Ishikawa (cell line): Measurements from ENCODE around the gene PLA2G4D.

ENCODE experiments used
- CEBPB ChIP-seq: IDR thresholded peaks from 2 replicates; pipeline ENCODE4 v1.6.1; 2012
- CREB1 ChIP-seq: IDR thresholded peaks from 2 replicates; pipeline ENCODE4 v1.6.1; 2012; ENCODE audit warnings: low read depth
- EGR1 ChIP-seq: IDR thresholded peaks from 2 replicates; pipeline ENCODE4 v1.6.1; 2012
- EP300 ChIP-seq: IDR thresholded peaks from 2 replicates; pipeline ENCODE4 v1.6.1; 2012; ENCODE audit warnings: borderline replicate concordance
- FOXM1 ChIP-seq: IDR thresholded peaks from 2 replicates; pipeline ENCODE4 v1.6.1; 2012; ENCODE audit warnings: low read depth, borderline replicate concordance
- NFIC ChIP-seq: IDR thresholded peaks from 2 replicates; pipeline ENCODE4 v1.6.1; 2012
- RAD21 ChIP-seq: IDR thresholded peaks from 2 replicates; pipeline ENCODE4 v1.6.1; 2012; ENCODE audit warnings: low read depth
- TAF1 ChIP-seq: IDR thresholded peaks from 2 replicates; pipeline ENCODE4 v1.6.1; 2012; ENCODE audit warnings: low read depth, mild to moderate bottlenecking
- TCF12 ChIP-seq: IDR thresholded peaks from 2 replicates; pipeline ENCODE4 v1.6.1; 2012; ENCODE audit warnings: low read depth
- TEAD4 ChIP-seq: IDR thresholded peaks from 2 replicates; pipeline ENCODE4 v1.6.1; 2012
- YY1 ChIP-seq: IDR thresholded peaks from 2 replicates; pipeline ENCODE4 v1.6.1; 2012; ENCODE audit warnings: low read depth
- ZBTB7A ChIP-seq: IDR thresholded peaks from 2 replicates; pipeline ENCODE4 v1.6.1; 2012; ENCODE audit warnings: low read depth
- TF ChIP-seq, protein P1 (sequence below): IDR thresholded peaks from 2 replicates; pipeline ENCODE4 v1.6.1; 2012; ENCODE audit warnings: low read depth, mild to moderate bottlenecking
- TF ChIP-seq, protein P2 (sequence below): IDR thresholded peaks from 2 replicates; pipeline ENCODE4 v1.6.1; 2012
- TF ChIP-seq, protein P3 (sequence below): IDR thresholded peaks from 2 replicates; pipeline ENCODE4 v1.6.1; 2012

The PLA2G4D gene

DNA sequence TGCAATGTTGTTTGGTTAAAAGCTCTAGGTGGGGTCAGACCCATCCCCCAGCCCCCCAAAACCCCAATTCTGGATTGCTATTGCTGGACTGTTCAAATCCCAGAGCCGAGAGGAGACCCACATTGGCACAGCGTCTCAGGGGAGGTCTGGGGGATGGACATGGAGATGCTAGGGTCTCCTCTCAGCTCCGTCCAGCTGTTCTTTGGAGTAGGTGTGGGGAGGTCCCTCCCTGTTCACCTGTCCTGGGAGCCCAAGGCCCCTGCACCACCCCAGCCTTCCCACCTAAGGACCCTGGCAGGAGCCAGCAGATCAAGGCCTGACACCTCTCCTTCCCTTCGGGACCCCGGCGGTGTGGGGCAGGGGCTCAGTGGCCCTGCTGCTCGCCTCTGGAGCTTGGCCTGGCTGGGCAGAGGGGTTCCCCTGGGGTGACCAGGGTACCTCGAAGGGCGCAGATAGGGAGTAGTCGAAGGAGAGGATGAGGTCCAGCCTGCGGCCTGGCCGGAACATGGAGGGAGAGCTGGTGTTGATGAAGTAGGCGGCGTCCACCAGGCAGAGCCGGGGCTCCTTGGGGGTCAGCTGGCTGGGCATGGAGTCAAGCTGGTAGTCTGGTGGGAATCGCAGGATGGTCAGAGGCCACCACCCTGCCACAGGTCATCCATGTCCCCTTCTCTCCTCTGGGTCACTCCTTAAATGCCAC is 23.9 kb downstream of the PLA2G4D start:
- no peak for TF ChIP-seq TEAD4

DNA sequence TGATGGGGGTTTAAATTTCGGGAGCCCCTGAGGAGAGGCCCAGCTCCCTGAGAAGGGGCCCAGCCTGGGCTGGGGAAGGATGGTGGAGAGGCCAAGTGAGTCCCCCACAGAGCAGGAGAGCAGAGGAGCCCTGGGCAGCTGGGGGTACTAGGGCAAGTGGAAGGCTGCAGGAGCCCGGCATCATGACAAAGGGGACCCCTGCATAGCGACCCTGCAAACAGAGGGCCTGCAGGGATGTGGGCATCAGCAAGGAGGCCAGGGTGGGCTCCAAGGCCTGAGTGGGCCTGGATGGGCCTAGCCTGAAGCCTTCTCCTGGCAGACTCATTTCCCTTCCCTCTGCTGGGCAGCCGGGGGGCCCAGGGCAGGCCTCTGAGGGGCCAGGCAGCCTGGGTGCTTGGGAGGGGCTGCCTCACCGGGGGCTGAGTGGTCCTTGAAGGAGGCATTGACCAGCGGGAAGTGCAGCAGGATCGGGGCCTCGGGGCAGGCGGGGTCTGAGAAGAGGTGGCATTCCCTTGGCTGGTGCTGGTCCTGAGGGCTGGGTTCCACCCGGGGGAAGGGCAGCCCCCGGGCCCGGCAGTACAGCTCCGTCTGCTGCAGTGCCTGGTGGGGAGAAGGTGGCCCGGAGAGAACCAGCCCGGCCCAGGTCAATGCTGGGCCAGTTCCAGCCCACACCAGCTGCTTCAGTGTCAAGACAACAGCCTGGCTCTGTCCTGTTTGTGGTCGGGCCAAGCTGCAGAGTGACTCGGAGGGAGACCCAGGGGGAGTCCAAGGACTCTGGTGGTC is 24.7 kb downstream of the PLA2G4D start:
- TF ChIP-seq YY1 (no peak), RAD21 (no peak), TCF12 (no peak), ZBTB7A (no peak), CREB1 (no peak), TAF1 (no peak)
- TF ChIP-seq, protein P1, sequence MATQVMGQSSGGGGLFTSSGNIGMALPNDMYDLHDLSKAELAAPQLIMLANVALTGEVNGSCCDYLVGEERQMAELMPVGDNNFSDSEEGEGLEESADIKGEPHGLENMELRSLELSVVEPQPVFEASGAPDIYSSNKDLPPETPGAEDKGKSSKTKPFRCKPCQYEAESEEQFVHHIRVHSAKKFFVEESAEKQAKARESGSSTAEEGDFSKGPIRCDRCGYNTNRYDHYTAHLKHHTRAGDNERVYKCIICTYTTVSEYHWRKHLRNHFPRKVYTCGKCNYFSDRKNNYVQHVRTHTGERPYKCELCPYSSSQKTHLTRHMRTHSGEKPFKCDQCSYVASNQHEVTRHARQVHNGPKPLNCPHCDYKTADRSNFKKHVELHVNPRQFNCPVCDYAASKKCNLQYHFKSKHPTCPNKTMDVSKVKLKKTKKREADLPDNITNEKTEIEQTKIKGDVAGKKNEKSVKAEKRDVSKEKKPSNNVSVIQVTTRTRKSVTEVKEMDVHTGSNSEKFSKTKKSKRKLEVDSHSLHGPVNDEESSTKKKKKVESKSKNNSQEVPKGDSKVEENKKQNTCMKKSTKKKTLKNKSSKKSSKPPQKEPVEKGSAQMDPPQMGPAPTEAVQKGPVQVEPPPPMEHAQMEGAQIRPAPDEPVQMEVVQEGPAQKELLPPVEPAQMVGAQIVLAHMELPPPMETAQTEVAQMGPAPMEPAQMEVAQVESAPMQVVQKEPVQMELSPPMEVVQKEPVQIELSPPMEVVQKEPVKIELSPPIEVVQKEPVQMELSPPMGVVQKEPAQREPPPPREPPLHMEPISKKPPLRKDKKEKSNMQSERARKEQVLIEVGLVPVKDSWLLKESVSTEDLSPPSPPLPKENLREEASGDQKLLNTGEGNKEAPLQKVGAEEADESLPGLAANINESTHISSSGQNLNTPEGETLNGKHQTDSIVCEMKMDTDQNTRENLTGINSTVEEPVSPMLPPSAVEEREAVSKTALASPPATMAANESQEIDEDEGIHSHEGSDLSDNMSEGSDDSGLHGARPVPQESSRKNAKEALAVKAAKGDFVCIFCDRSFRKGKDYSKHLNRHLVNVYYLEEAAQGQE = no peak

DNA sequence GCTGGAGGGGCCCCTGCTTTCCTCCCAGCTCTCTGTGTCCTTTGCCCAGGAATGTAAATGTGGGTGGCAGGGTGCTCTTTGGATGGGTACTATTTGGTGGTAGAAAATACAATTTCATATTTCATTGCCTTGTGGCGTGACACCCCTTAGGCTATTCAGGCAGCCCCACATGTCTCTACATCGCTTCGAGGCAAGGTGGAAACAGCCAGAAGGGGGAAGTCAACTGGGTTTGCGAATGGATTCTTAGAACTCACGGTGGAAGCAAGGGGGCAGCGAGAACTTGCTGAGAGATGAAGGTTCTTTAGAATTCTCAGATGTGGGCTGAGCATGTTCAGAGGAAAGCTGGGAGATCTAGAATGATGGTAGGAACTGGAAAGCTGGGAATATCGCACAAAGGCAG is 25.3 kb downstream of the PLA2G4D start:
- TF ChIP-seq, protein P1 = no peak

DNA sequence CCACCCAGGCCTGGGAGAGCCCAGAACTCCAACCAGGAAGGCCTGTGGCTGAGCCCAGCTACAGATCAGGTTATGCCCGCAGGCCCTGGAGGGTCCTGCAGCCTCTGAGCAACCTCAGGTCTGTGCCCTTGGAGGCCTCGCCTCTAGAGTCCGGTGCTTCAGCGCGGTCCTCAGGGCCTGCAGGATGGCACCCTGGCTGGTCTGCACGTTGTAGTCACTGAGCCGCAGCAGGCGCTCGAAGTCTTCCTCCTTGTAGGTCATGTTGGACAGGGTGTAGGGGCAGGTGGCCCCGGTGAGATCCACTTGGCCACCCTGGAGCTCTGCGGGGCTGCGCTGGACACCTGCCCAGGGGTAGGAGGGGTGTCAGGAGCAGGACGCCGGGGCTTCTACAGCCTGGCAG is 25.8 kb downstream of the PLA2G4D start:
- TF ChIP-seq CEBPB (no peak), FOXM1 (no peak), TEAD4 (no peak), CREB1 (no peak), TAF1 (no peak), EP300 (no peak), TCF12 (no peak), ZBTB7A (no peak), RAD21 (no peak), EGR1 (no peak), NFIC (no peak), YY1 (no peak)
- TF ChIP-seq, protein P1 = no peak
- TF ChIP-seq, protein P2, sequence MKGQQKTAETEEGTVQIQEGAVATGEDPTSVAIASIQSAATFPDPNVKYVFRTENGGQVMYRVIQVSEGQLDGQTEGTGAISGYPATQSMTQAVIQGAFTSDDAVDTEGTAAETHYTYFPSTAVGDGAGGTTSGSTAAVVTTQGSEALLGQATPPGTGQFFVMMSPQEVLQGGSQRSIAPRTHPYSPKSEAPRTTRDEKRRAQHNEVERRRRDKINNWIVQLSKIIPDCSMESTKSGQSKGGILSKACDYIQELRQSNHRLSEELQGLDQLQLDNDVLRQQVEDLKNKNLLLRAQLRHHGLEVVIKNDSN = no peak
- TF ChIP-seq, protein P3, sequence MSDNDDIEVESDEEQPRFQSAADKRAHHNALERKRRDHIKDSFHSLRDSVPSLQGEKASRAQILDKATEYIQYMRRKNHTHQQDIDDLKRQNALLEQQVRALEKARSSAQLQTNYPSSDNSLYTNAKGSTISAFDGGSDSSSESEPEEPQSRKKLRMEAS = no peak

DNA sequence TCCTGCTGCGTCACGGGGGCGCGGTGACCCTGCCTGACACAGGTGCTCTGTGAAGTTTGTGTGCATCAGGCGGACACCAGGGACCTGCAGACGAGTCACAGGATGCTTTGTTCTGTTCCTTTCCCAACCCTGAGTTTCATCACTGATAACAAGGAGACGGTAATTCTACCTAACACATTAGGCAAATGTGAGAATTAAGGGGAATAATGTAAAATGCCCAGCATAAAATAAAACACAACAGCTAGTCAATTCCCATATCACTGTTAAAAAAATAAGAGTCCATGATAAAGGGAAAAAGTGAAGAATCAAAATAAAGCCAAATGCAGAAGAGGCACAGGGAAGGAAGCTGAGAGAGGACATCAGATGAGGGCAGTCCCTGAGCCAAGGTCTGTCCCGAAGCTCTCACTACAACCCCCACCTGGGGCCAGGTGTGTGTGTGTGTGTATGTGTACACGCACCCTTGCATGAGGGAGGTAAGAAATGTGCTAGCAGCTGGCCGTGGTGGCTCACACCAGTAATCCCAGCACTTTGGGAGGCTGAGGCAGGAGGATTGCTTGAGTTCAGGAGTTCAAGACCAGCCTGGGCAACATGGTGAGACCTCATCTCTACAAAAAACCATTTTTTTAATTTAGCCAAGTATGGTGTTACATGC is 27.5 kb downstream of the PLA2G4D start:
- TF ChIP-seq NFIC (no peak), EP300 (no peak), TAF1 (no peak), ZBTB7A (no peak), EGR1 (no peak), TEAD4 (no peak), YY1 (no peak), RAD21 (no peak), CEBPB (no peak), FOXM1 (no peak), CREB1 (no peak), TCF12 (no peak)
- TF ChIP-seq, protein P1 = no peak
- TF ChIP-seq, protein P2 = no peak
- TF ChIP-seq, protein P3 = no peak
